GM12878 (cell line): ENCODE data around the gene RHBDD1. TPM values are rescaled to one million over a fixed set of nuclear protein-coding genes. Genes with fewer than 3 reads are reported as not detected.

ENCODE experiments used
- ATAC-seq: fragments of 200-7000 bp; cut with Tn5 transposase; 3 replicates; pipeline ENCODE4 v1.9.1; 2020; ENCODE audit warnings: mild to moderate bottlenecking, moderate library complexity
- BruUV-seq: library from RNA; stranded (reverse); fragments of 400-500 nt; replicated peaks from 2 replicates; lab custom pipeline; 2021; lab: Mats Ljungman, UMichigan
- CTCF ChIA-PET: fragments of 300-600 bp; sonication (Branson Sonifier 250); formaldehyde crosslinking; extraction: SDS; loops from one replicate; lab custom pipeline; 2021; ENCODE audit warnings: inconsistent platforms; lab: Yijun Ruan, JAX
- POLR2A ChIA-PET: fragments of 350-600 bp; formaldehyde crosslinking; extraction: SDS; loops from one replicate; lab custom pipeline; 2021; ENCODE audit warnings: inconsistent platforms; lab: Charles Lee
- RAD21 ChIA-PET: fragments of 300-600 bp; sonication (Branson Sonifier 250); formaldehyde crosslinking; loops from one replicate; lab custom pipeline; 2023; ENCODE audit warnings: antibody characterized with exemption; ENCODE audit not compliant: unreplicated experiment; lab: Charles Lee
- SMC1A ChIA-PET: fragments of 300-600 bp; sonication (Branson Sonifier 250); formaldehyde crosslinking; loops from one replicate; lab custom pipeline; 2023; ENCODE audit not compliant: unreplicated experiment, uncharacterized antibody; lab: Charles Lee
- DNase-seq: peaks from one replicate; pipeline ENCODE4 v3.0.0-alpha.2; 2011; ENCODE audit warnings: low read depth, low spot score
- FAIRE-seq: peaks from 3 replicates; lab custom pipeline; 2011; peaks lifted over from hg19 to GRCh38; lab: Jason Lieb, UNC
- H2AFZ ChIP-seq: 2 replicates; pipeline ENCODE4 v1.6.0; 2011; ENCODE audit warnings: low read depth, low read length, control low read depth; ENCODE audit not compliant: control insufficient read depth
- H3K27ac ChIP-seq: 2 replicates; pipeline ENCODE4 v1.5.1; 2011; ENCODE audit warnings: control low read depth; ENCODE audit not compliant: control insufficient read depth, insufficient read depth
- H3K27me3 ChIP-seq, 2 experiments: replicated peaks in 1 of 2; 2 replicates each; pipeline versions ENCODE4 v1.6.0 to v1.6.1; 2011; ENCODE audit warnings: low read length in 1 of 2; ENCODE audit not compliant: control insufficient read depth in 2 of 2, insufficient read depth in 2 of 2
- H3K36me3 ChIP-seq, 2 experiments: 2 replicates each; pipeline ENCODE4 v1.5.1; 2011; ENCODE audit warnings: low read length in 1 of 2; ENCODE audit not compliant: control insufficient read depth in 2 of 2, insufficient read depth in 2 of 2
- H3K4me1 ChIP-seq: 2 replicates; pipeline ENCODE4 v1.6.1; 2011; ENCODE audit warnings: mild to moderate bottlenecking, low read length, moderate library complexity, mixed read lengths; ENCODE audit not compliant: control insufficient read depth, insufficient read depth
- H3K4me2 ChIP-seq: 2 replicates; pipeline ENCODE4 v1.6.0; 2011; ENCODE audit warnings: control low read depth; ENCODE audit not compliant: control insufficient read depth, insufficient read depth
- H3K4me3 ChIP-seq: fragments of 200-600 bp; sonication (generic); 2 replicates; pipeline ENCODE4 v1.5.1; 2016
- H3K79me2 ChIP-seq: 2 replicates; pipeline ENCODE4 v1.6.0; 2011; ENCODE audit warnings: low read length; ENCODE audit not compliant: control insufficient read depth, insufficient read depth
- H3K9ac ChIP-seq: 2 replicates; pipeline ENCODE4 v1.8.0; 2011; ENCODE audit warnings: low read length, control low read depth, mixed read lengths; ENCODE audit not compliant: control insufficient read depth, insufficient read depth
- H3K9me3 ChIP-seq: replicated peaks from 3 replicates; pipeline ENCODE4 v1.5.1; 2011; ENCODE audit warnings: mild to moderate bottlenecking, low read length; ENCODE audit not compliant: control insufficient read depth, insufficient read depth
- H4K20me1 ChIP-seq: 2 replicates; pipeline ENCODE4 v1.6.0; 2011; ENCODE audit not compliant: control insufficient read depth, insufficient read depth
- CREM ChIP-seq: IDR thresholded peaks from 2 replicates; pipeline ENCODE4 v1.6.1; 2014; ENCODE audit warnings: antibody characterized with exemption, low read depth
- NR2C1 ChIP-seq: fragments of 450-650 bp; IDR thresholded peaks from 2 replicates; pipeline ENCODE4 v1.6.1; 2017; ENCODE audit warnings: antibody characterized with exemption, mild to moderate bottlenecking, moderate library complexity
- NR2F1 ChIP-seq: fragments of 450-650 bp; conservative IDR thresholded peaks from 2 replicates; pipeline ENCODE4 v1.6.1; 2017; ENCODE audit warnings: mild to moderate bottlenecking
- NRF1 ChIP-seq: conservative IDR thresholded peaks from 2 replicates; pipeline ENCODE4 v1.6.1; 2011; ENCODE audit warnings: mild to moderate bottlenecking, low read depth, low read length, improper control_type of control experiment
- SP1 ChIP-seq: IDR thresholded peaks from one replicate; pipeline ENCODE4 v1.6.1; 2011; ENCODE audit warnings: low read depth, low read length
- TCF3 ChIP-seq: IDR thresholded peaks from 2 replicates; pipeline ENCODE4 v1.6.1; 2012; ENCODE audit warnings: low read depth, mild to moderate bottlenecking, low read length, borderline replicate concordance; ENCODE audit not compliant: insufficient read depth
- WRNIP1 ChIP-seq: IDR thresholded peaks from 2 replicates; pipeline ENCODE4 v1.6.1; 2011; ENCODE audit warnings: low read depth, low read length, improper control_type of control experiment, borderline replicate concordance
- ZBED1 ChIP-seq: IDR thresholded peaks from 2 replicates; pipeline ENCODE4 v1.6.1; 2016; ENCODE audit warnings: borderline replicate concordance
- WGBS: methylation state at CpG from one replicate; pipeline ENCODE4 v1.1.6; 2016; ENCODE audit warnings: low lambda C conversion rate; ENCODE audit not compliant: insufficient replicate concordance, insufficient coverage; ENCODE audit errors: missing lambda C conversion rate; 5-methylcytosine and 5-hydroxymethylcytosine counted together
- in situ Hi-C: fragments of 300-500 bp; cut with MboI; formaldehyde crosslinking; loops from 9 replicates; pipeline ENCODE4 v1.14.3; 2018; ENCODE audit warnings: mixed read lengths
- intact Hi-C: fragments of 100-400 bp; cut with micrococcal nuclease; formaldehyde crosslinking; loops from one replicate; pipeline ENCODE4 v1.14.2; 2022; ENCODE audit not compliant: unreplicated experiment
- polyA plus RNA-seq, 11 experiments: library from polyadenylated mRNA; depleted of rRNA in 4 of 11; unstranded in 6 of 11; stranded (reverse) in 5 of 11; fragments of >200 nt; fragmentation: Nextera tagmentation in 4 of 11; fragmentation: Illumina TruSeq in 1 of 11; extraction: Ambion mirVana in 4 of 11; extraction: Trizol in 1 of 11; gene quantifications; 1 replicate in 1 of 11; 2 replicates in 10 of 11; pipeline versions ENCODE4 v1.2.1 to v1.2.3, GENCODE V29; 2011 to 2016; ENCODE audit warnings: inconsistent platforms in 2 of 11, missing spikeins in 2 of 11, low read depth in 1 of 11
- total RNA-seq, 4 experiments: library from RNA; depleted of rRNA in 3 of 4; stranded (reverse); fragments of >200 nt in 3 of 4; fragmentation: Illumina TruSeq in 1 of 4; extraction: Trizol in 1 of 4; gene quantifications; 2 replicates each; pipeline versions ENCODE4 v1.2.1 to v1.2.3, GENCODE V29; 2013 to 2021
- TF ChIP-seq, protein P1 (sequence below): fragments of 450-650 bp; formaldehyde crosslinking; IDR thresholded peaks from 2 replicates; pipeline ENCODE4 v1.4.0; 2020; ENCODE audit warnings: mild to moderate bottlenecking, moderate library complexity
- TF ChIP-seq, protein P2 (sequence below): fragments of 450-650 bp; IDR thresholded peaks from 2 replicates; pipeline ENCODE4 v1.6.1; 2017; ENCODE audit warnings: mild to moderate bottlenecking, low read depth, inconsistent platforms; ENCODE audit not compliant: poor library complexity, severe bottlenecking
- TF ChIP-seq, protein P3 (sequence below): IDR thresholded peaks from 2 replicates; pipeline ENCODE4 v1.6.1; 2012; ENCODE audit warnings: low read depth, low read length, improper control_type of control experiment
- TF ChIP-seq, protein P4 (sequence below): fragments of 150-350 bp; IDR thresholded peaks from 2 replicates; pipeline ENCODE4 v1.6.1; 2014; ENCODE audit warnings: mild to moderate bottlenecking, low read depth, low read length

The RHBDD1 gene
- total and polyA plus RNA-seq, 10 of the 15 experiments (the other 5 are each of a cell fraction or from before 2014, with no cell fraction given), result 7.1 to 36.4 (median 14.7) TPM

DNA sequence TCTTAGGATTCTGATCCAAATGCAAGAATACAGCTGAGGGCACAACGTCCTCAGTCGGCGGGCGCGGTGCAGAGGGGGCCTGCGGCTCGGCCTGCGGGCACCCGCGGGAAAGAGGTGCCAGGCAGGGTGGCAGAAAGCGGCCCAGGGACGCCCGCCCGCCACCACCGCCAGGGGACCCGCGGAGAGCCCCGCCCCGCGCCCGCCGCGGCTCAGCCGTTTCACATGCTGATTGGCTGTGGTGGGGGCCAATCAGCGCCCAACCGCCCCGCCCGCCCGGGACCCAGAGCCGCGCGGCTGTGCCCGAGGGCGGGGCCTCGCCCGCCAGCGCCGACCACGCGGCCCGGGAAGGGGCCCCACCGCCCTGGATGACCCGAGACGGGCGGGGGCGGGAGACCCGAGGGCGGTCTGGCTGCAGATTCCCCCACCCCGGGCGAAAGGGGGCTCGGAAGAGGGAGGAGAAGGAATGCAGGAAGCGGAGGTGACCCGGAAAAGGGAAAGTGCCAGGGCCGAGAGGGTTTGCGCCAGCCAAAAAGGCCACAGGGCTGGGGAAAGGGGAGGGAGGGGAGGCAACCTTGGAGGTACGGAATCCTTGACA lies 44.3 kb upstream of the RHBDD1 start:
- H3K9ac ChIP-seq, result peak overlapping the region; percentile 90
- intact Hi-C loops (no loop called here), in situ Hi-C loops (no loop called here)
- BruUV-seq, result no TSS peak
- no peaks in the 10 kb centered on the region for H3K27me3 ChIP-seq
- no peaks in the 10 kb centered on the region for H3K79me2 ChIP-seq
- DNase-seq (peak; percentile 19), ATAC-seq (peak; percentile 100), FAIRE-seq (no peak)
- H3K4me2 ChIP-seq, result peak overlapping the region; percentile 97
- peak overlapping the region; percentile 97 for H2AFZ ChIP-seq
- peak overlapping the region; percentile 63 for H3K4me3 ChIP-seq
- SMC1A ChIA-PET, result interaction anchor here (0.6 to 5.3 kb wide), 4 partner anchors 17 to 1736 kb away, joined by 3 to 26 read pairs (median 4); no protein-coding TSS in a partner anchor
- no peaks in the 10 kb centered on the region for H3K9me3 ChIP-seq
- H3K27ac ChIP-seq, result peak overlapping the region; percentile 81
- peaks cover 6% of the 10 kb centered on the region for H3K4me1 ChIP-seq
- RAD21 ChIA-PET, result interaction anchor here (1.0 kb wide), 1 partner anchor 11 kb away, joined by 3 read pairs; no protein-coding TSS in a partner anchor
- H4K20me1 ChIP-seq, result no peaks in the 10 kb centered on the region
- H3K36me3 ChIP-seq, result no peaks in the 10 kb centered on the region
- WGBS, result 0% methylated on average over 15 of the region's 56 CpGs
- POLR2A ChIA-PET, result no interaction called here
- CTCF ChIA-PET, result interaction anchor here (1.0 to 2.1 kb wide), 3 partner anchors 9 to 495 kb away, joined by 3 to 11 read pairs (median 3); no protein-coding TSS in a partner anchor
- no peak for TF ChIP-seq CREM
- TF ChIP-seq, protein P1, sequence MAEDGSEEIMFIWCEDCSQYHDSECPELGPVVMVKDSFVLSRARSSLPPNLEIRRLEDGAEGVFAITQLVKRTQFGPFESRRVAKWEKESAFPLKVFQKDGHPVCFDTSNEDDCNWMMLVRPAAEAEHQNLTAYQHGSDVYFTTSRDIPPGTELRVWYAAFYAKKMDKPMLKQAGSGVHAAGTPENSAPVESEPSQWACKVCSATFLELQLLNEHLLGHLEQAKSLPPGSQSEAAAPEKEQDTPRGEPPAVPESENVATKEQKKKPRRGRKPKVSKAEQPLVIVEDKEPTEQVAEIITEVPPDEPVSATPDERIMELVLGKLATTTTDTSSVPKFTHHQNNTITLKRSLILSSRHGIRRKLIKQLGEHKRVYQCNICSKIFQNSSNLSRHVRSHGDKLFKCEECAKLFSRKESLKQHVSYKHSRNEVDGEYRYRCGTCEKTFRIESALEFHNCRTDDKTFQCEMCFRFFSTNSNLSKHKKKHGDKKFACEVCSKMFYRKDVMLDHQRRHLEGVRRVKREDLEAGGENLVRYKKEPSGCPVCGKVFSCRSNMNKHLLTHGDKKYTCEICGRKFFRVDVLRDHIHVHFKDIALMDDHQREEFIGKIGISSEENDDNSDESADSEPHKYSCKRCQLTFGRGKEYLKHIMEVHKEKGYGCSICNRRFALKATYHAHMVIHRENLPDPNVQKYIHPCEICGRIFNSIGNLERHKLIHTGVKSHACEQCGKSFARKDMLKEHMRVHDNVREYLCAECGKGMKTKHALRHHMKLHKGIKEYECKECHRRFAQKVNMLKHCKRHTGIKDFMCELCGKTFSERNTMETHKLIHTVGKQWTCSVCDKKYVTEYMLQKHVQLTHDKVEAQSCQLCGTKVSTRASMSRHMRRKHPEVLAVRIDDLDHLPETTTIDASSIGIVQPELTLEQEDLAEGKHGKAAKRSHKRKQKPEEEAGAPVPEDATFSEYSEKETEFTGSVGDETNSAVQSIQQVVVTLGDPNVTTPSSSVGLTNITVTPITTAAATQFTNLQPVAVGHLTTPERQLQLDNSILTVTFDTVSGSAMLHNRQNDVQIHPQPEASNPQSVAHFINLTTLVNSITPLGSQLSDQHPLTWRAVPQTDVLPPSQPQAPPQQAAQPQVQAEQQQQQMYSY (CRISPR knock-in tag), result no peak
- no peak for TF ChIP-seq NRF1
- TF ChIP-seq TCF3, result no peak
- peak; percentile 15 for TF ChIP-seq SP1
- TF ChIP-seq NR2C1, result 0 out of 2 replicates have a peak, but pooled peaks have one; percentile 37
- TF ChIP-seq, protein P2, sequence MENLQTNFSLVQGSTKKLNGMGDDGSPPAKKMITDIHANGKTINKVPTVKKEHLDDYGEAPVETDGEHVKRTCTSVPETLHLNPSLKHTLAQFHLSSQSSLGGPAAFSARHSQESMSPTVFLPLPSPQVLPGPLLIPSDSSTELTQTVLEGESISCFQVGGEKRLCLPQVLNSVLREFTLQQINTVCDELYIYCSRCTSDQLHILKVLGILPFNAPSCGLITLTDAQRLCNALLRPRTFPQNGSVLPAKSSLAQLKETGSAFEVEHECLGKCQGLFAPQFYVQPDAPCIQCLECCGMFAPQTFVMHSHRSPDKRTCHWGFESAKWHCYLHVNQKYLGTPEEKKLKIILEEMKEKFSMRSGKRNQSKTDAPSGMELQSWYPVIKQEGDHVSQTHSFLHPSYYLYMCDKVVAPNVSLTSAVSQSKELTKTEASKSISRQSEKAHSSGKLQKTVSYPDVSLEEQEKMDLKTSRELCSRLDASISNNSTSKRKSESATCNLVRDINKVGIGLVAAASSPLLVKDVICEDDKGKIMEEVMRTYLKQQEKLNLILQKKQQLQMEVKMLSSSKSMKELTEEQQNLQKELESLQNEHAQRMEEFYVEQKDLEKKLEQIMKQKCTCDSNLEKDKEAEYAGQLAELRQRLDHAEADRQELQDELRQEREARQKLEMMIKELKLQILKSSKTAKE, result no peak
- TF ChIP-seq, protein P3, sequence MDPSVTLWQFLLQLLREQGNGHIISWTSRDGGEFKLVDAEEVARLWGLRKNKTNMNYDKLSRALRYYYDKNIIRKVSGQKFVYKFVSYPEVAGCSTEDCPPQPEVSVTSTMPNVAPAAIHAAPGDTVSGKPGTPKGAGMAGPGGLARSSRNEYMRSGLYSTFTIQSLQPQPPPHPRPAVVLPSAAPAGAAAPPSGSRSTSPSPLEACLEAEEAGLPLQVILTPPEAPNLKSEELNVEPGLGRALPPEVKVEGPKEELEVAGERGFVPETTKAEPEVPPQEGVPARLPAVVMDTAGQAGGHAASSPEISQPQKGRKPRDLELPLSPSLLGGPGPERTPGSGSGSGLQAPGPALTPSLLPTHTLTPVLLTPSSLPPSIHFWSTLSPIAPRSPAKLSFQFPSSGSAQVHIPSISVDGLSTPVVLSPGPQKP, result 0 out of 2 replicates have a peak, but pooled peaks have one; percentile 3
- TF ChIP-seq, protein P4, sequence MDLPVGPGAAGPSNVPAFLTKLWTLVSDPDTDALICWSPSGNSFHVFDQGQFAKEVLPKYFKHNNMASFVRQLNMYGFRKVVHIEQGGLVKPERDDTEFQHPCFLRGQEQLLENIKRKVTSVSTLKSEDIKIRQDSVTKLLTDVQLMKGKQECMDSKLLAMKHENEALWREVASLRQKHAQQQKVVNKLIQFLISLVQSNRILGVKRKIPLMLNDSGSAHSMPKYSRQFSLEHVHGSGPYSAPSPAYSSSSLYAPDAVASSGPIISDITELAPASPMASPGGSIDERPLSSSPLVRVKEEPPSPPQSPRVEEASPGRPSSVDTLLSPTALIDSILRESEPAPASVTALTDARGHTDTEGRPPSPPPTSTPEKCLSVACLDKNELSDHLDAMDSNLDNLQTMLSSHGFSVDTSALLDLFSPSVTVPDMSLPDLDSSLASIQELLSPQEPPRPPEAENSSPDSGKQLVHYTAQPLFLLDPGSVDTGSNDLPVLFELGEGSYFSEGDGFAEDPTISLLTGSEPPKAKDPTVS, result no peak
- TF ChIP-seq WRNIP1, result no peak
- TF ChIP-seq NR2F1, result peak; percentile 93
- no peak for TF ChIP-seq ZBED1
